Measurements from ENCODE around the gene TLL1. TPM values are rescaled to one million over a fixed set of nuclear protein-coding genes. Genes with fewer than 3 reads are reported as not detected.

Gene TLL1
- polyA plus RNA-seq, 1 of the 3 experiments (the other 2 are of a cell fraction), result 0.07 TPM

DNA sequence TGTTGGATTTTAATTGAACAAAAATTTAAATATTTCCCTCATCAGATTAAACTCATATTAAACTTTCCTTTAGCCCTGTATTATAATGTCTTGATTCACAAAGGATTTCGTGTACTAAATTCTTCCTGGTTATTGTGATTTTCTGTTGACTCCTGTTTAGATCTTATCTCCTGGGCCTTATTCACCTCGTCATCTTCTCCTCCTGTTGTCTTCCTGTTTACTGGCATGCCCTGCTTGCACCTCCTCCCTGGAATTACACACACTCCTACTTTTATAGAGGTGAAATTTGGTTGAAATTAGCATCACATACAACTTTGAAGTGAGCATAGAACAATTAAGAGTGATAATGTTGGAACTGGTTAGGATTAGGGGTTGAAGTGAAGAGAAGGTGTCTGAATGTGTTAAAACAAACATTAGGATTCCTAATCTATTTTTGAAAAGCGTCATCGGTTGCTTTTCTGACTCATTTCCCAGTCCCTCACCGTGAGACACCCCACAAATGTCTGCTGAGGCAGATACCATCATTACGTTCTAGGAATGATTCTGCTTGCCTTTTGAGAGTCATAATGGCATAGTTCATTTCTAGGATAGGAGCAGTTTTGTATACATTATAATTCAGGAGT lies 32.5 kb downstream of the TLL1 start:
- Histone ChIP-seq H3K9me2 (no peaks in the 10 kb centered on the region), H3K79me2 (ENCODE audit: insufficient read depth) (no peaks in the 10 kb centered on the region), H3K36me3 (replicated peaks in 1 of 2; ENCODE audit: control insufficient read depth in 1 of 2, insufficient read depth in 2 of 2, low read length in 1 of 2) (no peaks in the 10 kb centered on the region), H3K9ac (no peak overlapping the region), H3F3A (replicated peaks; ENCODE audit: insufficient read depth) (no peaks in the 10 kb centered on the region), H3K4me2 (no peak overlapping the region), H4K20me1 (ENCODE audit: insufficient read depth) (no peaks in the 10 kb centered on the region), H2AFZ (ENCODE audit: low read depth) (no peak overlapping the region), H3K9me3 (no peaks in the 10 kb centered on the region), H3K27ac (ENCODE audit: low read depth in 2 of 2, low read length in 1 of 2) (peak overlapping the region in 1 of 2 experiments; percentile 55; a peak in 1 of 4 replicates), H3K4me3 (ENCODE audit: low read depth in 2 of 2, low read length in 1 of 2) (no peak overlapping the region), H3K27me3 (ENCODE audit: insufficient read depth) (no peaks in the 10 kb centered on the region), H3K4me1 (ENCODE audit: control insufficient read depth in 1 of 2, insufficient read depth in 2 of 2, low read depth in 1 of 2, low read length in 1 of 2) (no peaks in the 10 kb centered on the region; a peak in 1 of 4 replicates)
- POLR2A ChIA-PET, result no interaction called here
- no peak for DNase-seq
- CTCF ChIA-PET, result interaction anchor here (0.7 kb wide), 1 partner anchor 941 kb away, joined by 3 read pairs; no protein-coding TSS in a partner anchor
- 6% methylated on average over 6 of the region's 6 CpGs for WGBS (ENCODE audit: low lambda C conversion rate)
- TF ChIP-seq NFIC (IDR thresholded peaks at IDR 0.05; ENCODE audit: borderline replicate concordance) (no peak), GATA2 (CRISPR knock-in tag; IDR thresholded peaks at IDR 0.05) (no peak), CHD2 (IDR thresholded peaks at IDR 0.05; ENCODE audit: low read length, partially characterized antibody) (no peak), NRF1 (IDR thresholded peaks at IDR 0.05; ENCODE audit: low read depth, low read length) (no peak), TAF1 (IDR thresholded peaks at IDR 0.05; ENCODE audit: borderline replicate concordance, low read depth, low read length) (no peak), TCF12 (IDR thresholded peaks at IDR 0.05) (no peak), RXRA (IDR thresholded peaks at IDR 0.05; ENCODE audit: borderline replicate concordance, low read depth) (no peak), RAD21 (IDR thresholded peaks at IDR 0.05; ENCODE audit: low read length) (no peak), FOXM1 (IDR thresholded peaks at IDR 0.05; ENCODE audit: low read depth) (no peak), YY1 (IDR thresholded peaks at IDR 0.05; ENCODE audit: low read depth) (no peak), GABPA (IDR thresholded peaks at IDR 0.05; ENCODE audit: low read depth) (no peak)
- TF ChIP-seq, protein P1, sequence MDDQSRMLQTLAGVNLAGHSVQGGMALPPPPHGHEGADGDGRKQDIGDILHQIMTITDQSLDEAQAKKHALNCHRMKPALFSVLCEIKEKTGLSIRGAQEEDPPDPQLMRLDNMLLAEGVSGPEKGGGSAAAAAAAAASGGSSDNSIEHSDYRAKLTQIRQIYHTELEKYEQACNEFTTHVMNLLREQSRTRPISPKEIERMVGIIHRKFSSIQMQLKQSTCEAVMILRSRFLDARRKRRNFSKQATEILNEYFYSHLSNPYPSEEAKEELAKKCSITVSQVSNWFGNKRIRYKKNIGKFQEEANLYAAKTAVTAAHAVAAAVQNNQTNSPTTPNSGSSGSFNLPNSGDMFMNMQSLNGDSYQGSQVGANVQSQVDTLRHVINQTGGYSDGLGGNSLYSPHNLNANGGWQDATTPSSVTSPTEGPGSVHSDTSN (IDR thresholded peaks at IDR 0.05), result no peak
- TF ChIP-seq, protein P2, sequence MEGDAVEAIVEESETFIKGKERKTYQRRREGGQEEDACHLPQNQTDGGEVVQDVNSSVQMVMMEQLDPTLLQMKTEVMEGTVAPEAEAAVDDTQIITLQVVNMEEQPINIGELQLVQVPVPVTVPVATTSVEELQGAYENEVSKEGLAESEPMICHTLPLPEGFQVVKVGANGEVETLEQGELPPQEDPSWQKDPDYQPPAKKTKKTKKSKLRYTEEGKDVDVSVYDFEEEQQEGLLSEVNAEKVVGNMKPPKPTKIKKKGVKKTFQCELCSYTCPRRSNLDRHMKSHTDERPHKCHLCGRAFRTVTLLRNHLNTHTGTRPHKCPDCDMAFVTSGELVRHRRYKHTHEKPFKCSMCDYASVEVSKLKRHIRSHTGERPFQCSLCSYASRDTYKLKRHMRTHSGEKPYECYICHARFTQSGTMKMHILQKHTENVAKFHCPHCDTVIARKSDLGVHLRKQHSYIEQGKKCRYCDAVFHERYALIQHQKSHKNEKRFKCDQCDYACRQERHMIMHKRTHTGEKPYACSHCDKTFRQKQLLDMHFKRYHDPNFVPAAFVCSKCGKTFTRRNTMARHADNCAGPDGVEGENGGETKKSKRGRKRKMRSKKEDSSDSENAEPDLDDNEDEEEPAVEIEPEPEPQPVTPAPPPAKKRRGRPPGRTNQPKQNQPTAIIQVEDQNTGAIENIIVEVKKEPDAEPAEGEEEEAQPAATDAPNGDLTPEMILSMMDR (IDR thresholded peaks at IDR 0.05), result no peak
- TF ChIP-seq, protein P3, sequence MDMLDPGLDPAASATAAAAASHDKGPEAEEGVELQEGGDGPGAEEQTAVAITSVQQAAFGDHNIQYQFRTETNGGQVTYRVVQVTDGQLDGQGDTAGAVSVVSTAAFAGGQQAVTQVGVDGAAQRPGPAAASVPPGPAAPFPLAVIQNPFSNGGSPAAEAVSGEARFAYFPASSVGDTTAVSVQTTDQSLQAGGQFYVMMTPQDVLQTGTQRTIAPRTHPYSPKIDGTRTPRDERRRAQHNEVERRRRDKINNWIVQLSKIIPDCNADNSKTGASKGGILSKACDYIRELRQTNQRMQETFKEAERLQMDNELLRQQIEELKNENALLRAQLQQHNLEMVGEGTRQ (IDR thresholded peaks at IDR 0.05; ENCODE audit: borderline replicate concordance, low read depth, low read length), result no peak
- TF ChIP-seq, protein P4, sequence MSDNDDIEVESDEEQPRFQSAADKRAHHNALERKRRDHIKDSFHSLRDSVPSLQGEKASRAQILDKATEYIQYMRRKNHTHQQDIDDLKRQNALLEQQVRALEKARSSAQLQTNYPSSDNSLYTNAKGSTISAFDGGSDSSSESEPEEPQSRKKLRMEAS (IDR thresholded peaks at IDR 0.05; ENCODE audit: low read depth), result no peak
- TF ChIP-seq, protein P5, sequence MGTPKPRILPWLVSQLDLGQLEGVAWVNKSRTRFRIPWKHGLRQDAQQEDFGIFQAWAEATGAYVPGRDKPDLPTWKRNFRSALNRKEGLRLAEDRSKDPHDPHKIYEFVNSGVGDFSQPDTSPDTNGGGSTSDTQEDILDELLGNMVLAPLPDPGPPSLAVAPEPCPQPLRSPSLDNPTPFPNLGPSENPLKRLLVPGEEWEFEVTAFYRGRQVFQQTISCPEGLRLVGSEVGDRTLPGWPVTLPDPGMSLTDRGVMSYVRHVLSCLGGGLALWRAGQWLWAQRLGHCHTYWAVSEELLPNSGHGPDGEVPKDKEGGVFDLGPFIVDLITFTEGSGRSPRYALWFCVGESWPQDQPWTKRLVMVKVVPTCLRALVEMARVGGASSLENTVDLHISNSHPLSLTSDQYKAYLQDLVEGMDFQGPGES (IDR thresholded peaks at IDR 0.05; ENCODE audit: low read depth, low read length), result no peak
- TF ChIP-seq, protein P6, sequence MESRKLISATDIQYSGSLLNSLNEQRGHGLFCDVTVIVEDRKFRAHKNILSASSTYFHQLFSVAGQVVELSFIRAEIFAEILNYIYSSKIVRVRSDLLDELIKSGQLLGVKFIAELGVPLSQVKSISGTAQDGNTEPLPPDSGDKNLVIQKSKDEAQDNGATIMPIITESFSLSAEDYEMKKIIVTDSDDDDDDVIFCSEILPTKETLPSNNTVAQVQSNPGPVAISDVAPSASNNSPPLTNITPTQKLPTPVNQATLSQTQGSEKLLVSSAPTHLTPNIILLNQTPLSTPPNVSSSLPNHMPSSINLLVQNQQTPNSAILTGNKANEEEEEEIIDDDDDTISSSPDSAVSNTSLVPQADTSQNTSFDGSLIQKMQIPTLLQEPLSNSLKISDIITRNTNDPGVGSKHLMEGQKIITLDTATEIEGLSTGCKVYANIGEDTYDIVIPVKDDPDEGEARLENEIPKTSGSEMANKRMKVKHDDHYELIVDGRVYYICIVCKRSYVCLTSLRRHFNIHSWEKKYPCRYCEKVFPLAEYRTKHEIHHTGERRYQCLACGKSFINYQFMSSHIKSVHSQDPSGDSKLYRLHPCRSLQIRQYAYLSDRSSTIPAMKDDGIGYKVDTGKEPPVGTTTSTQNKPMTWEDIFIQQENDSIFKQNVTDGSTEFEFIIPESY (IDR thresholded peaks at IDR 0.05; ENCODE audit: borderline replicate concordance, low read depth), result no peak
- TF ChIP-seq, protein P7, sequence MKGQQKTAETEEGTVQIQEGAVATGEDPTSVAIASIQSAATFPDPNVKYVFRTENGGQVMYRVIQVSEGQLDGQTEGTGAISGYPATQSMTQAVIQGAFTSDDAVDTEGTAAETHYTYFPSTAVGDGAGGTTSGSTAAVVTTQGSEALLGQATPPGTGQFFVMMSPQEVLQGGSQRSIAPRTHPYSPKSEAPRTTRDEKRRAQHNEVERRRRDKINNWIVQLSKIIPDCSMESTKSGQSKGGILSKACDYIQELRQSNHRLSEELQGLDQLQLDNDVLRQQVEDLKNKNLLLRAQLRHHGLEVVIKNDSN (IDR thresholded peaks at IDR 0.05; ENCODE audit: borderline replicate concordance, low read depth), result no peak

All from SK-N-SH (cell line).